Left colon (tissue), 2 donors: ENCODE results near the gene CHAD. TPM values are rescaled to one million over a fixed set of nuclear protein-coding genes. Genes with fewer than 3 reads are reported as not detected.
A peak's percentile ranks its signal among the peaks of the same experiment; 100 is the strongest.
"Not testable (repeated sequence)": the region's sequence is repeated elsewhere in the genome, so short reads cannot be mapped to it uniquely, and the experiment has no call there.

Experiments
- ATAC-seq: fragments of 200-7000 bp; cut with Tn5 transposase; one replicate; pipeline ENCODE4 v1.9.1; 2020; ENCODE audit warnings: mild to moderate bottlenecking, moderate library complexity
- DNase-seq, 2 donors: peaks; one replicate each; pipeline ENCODE4 v3.0.0-alpha.2; 2020
- intact Hi-C, 2 donors: fragments of 100-400 bp; cut with DNase I in 1 of 2; cut with micrococcal nuclease in 1 of 2; formaldehyde crosslinking; loops; one replicate each; pipeline versions ENCODE4 v1.11.2 to v1.14.0; 2022; cut with DNase I, micrococcal nuclease
- total RNA-seq, 2 donors: library from RNA; stranded (reverse); fragmentation: NEBNext Ultra II Directional; extraction: Animal tissue kit (Norgen Biotek cat#: 25700); gene quantifications; one replicate each; pipeline ENCODE4 v1.2.1, GENCODE V29; 2021
- donor health status: DM: no; HTN: no; CAD: no.
- donor health status: DM: yes; HTN: yes; CAD: no.

The CHAD gene
- total RNA-seq, 2 donors from 2014 or later, result 4.5 to 7.1 TPM

DNA sequence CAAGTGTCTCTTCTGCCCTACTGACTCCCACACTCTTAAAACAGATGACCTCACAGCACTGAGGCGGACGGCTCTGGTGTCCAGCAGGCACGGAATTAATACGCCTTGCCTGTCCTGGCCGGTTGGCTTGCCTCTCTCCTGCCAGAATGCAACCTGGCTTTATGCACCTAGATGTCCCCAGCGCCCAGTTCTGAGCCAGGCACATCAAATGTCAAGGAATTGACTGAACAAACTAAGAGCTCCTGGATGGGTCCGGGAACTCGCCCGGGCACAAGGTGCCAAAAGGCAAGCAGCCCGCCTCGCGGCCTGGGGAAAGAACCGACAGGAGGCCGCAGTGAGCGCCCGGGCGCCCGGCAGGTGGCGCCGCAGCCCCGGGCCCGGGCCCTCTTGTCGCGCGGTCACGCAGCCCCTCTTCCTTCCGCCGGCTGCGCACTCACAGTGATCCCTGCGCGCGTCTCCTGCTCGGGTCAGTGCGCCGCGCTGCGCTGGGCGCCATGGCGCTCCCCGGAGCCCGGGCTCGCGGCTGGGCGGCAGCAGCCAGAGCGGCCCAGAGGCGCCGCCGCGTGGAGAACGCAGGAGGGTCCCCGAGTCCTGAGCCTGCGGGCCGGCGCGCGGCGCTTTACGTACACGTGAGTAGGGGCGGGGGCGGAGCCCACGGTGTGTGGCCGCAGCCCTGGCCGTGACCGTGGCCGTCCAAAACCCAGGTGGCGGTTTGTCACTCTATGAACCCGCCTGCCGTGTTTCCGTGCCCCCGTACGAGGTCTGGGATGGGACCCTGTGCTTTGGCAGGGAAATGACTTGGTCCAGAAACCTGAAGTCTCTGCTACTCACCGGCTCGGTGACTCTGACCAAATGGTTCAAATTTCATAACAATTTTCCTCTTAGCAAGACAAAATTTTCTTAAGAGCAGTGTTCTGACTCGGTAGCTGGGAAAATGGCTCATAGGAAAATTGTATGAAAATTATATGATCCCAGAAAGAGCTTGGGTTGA lies 10.0 kb upstream of the CHAD start, which contains the start of gene RSAD1:
Gene RSAD1, plus strand, starts transcription at position 470 of the 991 bp plus-strand sequence. Its CDS starts 25 bp downstream, at position 495.
- peak; percentile 74 for ATAC-seq
- DNase-seq, result peak; percentile 87 to 91
- intact Hi-C loops, result no loop called here

- ATAC-seq (no peak), DNase-seq (no peak)
- intact Hi-C loops, result no loop called here
Observed at GRCh38 chr17:50477976-50478375, 9.3 kb upstream of the CHAD start.

GRCh38 chr17:50476545-50477315 lies 8.1 kb upstream of the CHAD start:
- peak; percentile 34 for ATAC-seq
- DNase-seq, result peak in 1 of 2 donors; percentile 52
- intact Hi-C loops, result no loop called here

- peak in 1 of 2 donors; percentile 35 for DNase-seq
- intact Hi-C loops, result not testable (repeated sequence)
- peak; percentile 35 for ATAC-seq
Observed at GRCh38 chr17:50475775-50476544, 7.3 kb upstream of the CHAD start.

DNA sequence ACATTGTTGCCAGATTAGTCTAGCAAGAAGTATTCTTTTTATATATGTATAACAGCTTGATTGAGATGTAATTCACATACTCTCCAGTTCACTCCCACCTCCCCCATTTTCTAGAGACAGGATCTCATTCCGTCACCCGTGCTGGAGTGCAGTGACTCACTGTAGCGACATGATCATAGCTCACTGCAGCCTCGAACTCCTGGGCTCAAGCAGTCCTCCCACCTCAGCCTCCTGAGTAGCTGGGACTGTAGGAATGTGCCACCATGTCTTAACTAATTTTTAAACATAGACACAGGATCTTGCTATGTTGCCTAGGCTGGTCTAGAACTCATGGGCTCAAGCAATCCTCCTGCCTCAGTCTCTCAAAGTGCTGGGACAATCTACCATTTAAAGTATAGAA lies 6.7 kb upstream of the CHAD start:
- intact Hi-C loops, result no loop called here
- DNase-seq (peak in 1 of 2 donors; percentile 16), ATAC-seq (no peak)

- intact Hi-C loops, result no loop called here
- DNase-seq, result peak in 1 of 2 donors; percentile 15
- ATAC-seq, result no peak
Observed at GRCh38 chr17:50474523-50474922, 5.8 kb upstream of the CHAD start.

- intact Hi-C loops, result no loop called here
- DNase-seq (no peak), ATAC-seq (no peak)
Observed at GRCh38 chr17:50473901-50474300, 5.2 kb upstream of the CHAD start.

DNA sequence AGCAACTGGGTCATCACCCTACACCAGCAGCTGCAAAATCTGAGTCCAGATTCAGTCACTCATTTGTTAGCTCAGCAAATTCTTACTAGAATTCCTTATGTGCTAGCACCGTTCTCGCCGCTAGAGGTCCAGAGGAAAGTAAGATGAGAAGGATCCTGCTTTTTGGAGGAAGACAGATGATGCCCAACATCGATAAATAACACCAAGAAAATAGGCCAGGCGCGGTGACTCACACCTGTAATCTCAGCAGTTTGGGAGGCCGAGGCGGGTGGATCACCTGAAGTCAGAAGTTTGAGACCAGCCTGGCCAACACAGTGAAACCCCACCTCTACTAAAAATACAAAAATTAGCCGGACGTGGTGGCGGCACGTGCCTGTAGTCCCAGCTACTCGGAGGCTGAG lies 4.1 kb upstream of the CHAD start:
- intact Hi-C loops, ATAC-seq, DNase-seq: not testable (repeated sequence)

DNA sequence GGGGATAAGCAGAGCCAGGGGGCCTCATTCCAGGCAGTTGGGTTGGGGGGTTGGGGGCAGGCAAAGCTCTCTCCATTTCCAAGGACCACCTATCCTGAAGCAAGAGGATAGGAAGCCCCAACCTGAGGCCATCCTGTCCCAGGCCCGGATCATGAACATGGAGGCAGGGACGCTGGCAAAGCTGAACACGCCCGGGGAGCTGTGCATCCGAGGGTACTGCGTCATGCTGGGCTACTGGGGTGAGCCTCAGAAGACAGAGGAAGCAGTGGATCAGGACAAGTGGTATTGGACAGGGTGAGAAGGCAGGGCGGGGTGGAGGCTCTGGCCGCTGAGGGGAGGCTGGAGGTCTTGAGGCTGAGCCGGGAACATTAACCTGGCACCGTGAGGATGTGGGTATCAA lies 3.6 kb upstream of the CHAD start:
- peak in 1 of 2 donors; percentile 28 for DNase-seq
- ATAC-seq, result no peak
- intact Hi-C loops, result no loop called here

- ATAC-seq (no peak), DNase-seq (no peak)
- intact Hi-C loops, result no loop called here
Observed at GRCh38 chr17:50471009-50471905, 2.6 kb upstream of the CHAD start.

GRCh38 chr17:50470426-50470825 lies 1.7 kb upstream of the CHAD start:
- intact Hi-C loops, result no loop called here
- DNase-seq, result peak; percentile 78 to 88
- peak; percentile 72 for ATAC-seq

DNA sequence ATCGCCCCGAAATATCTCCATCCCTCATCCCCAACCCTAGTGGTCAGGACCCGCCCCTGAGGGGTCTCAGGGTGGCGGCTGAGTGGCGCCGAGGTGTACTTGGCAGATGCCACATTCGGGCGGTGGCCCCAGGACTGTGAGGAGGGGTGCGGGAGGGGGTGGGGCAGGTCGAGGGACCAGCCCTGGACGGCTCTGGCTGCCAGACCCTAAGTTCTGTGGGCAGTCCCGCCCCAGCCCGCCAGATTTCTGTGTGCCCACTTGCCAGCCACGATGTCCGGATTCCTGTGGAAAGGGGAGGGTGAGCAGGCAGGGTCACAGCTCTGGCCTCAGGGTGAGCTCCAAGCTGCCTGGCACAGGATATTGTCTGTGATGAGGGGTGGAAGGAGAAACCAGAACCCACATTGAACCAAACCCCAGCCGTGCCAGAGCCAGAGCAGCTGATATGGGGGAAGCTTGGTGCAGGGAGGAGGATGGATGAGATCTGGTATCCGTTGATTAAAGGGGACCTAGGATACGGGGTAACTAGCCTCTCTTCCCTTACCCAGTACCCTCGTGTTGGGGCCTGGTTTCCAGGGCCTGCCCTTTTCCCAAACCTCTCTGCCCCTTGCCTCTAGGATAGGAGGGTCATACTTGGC lies 1.1 kb upstream of the CHAD start:
- intact Hi-C loops, result no loop called here
- DNase-seq, result peak in 1 of 2 donors; percentile 32
- ATAC-seq, result no peak

DNA sequence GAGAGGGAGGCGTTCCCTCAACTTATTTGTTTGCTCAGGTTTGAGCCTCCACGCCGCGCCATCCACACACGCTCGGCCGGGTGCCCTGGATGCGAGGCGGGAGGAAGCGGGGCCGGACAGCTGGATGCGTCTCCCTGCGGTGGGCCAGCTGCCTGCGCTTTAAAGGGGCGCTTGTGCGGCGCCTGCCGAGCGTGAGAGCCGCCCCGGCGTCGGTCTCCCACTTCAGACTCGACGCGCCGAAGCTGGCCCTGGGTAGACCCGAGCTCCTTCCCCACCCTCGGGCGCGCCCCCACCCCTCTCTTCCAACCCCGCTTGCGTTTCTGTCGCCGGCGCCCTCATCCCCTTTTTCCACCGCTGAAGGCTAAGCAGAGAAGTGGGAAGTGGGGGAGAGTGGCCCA lies 527 bp upstream of the CHAD start:
- DNase-seq (no peak), ATAC-seq (no peak)
- intact Hi-C loops, result no loop called here

DNA sequence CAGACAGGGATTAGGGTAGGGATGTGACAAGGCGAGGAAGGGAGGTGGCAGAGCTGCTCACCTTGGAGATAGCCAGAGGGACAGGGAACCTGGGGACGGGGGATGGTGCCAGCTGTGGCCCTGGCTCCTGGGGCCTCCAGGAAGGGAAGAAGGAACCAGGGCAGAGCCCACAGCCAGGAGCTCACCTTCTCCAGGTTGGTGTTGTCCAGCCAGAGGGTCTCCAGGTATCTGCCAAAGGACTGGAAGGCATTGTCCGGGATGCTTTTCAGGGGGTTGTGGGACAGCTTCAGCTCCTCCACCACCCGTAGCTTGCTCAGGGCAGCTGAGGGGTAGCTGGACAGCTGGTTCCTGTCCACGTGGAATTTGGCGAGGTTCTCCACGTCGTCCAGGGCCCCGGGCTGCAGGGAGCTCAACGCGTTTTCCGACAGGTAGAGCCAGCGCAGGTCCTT lies 801 bp downstream of the CHAD start:
- intact Hi-C loops, result no loop called here
- no peak for DNase-seq
- ATAC-seq, result no peak

DNA sequence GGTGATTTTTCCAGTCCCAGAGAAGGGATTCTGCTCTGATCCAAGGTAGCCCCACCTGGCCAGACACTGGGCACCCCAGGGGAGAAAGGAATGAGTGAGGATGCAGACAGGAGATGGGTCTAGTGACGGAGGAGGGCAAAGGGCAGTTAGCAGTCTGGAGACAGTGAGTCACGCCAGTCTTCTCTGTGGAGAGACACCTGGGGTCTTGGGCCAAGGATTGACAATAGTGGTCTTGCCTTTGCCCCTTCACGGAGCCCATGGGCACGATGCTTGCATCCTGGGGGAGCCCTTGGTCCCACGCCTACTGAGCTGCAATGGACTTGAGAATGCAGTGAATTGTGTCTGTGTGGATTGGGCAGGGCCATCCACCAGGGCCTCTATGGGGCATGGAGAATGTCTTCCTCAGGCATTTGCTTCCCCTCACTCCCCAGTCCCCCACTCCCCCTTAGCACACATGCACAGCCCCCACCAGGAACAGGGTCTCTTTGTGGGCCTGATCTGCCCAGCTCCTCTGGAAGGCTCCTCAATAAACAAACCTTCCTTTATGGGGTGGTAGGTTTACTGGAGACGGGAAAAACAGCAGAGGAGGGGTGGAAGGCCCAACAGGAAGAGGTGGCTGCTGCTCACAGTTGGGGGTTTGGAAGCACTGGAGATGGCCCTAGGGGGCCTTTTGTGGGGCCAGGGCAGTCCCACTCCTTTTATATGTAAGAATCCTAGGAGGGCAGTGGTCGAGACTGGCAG lies 1.4 kb downstream of the CHAD start:
- intact Hi-C loops, result no loop called here
- ATAC-seq, result peak; percentile 8
- no peak for DNase-seq

- peak; percentile 78 for ATAC-seq
- intact Hi-C loops, result no loop called here
- DNase-seq, result peak; percentile 84 to 88
Observed at GRCh38 chr17:50466371-50467113, 2.1 kb downstream of the CHAD start.
